Erythroblast (primary cell): ENCODE data around the gene YOD1.
"Not testable (repeated sequence)": the region's sequence is repeated elsewhere in the genome, so short reads cannot be mapped to it uniquely, and the experiment has no call there.

Source experiments
- DNase-seq, 2 experiments: peaks; one replicate each; lab custom pipeline; 2025; lab: John Stamatoyannopoulos, UW
- GATA1 ChIP-seq: IDR thresholded peaks from 2 replicates; pipeline ENCODE4 v1.6.1; 2011; ENCODE audit warnings: low read depth, mild to moderate bottlenecking, control low read depth, low read length, moderate library complexity
- POLR2A ChIP-seq: IDR thresholded peaks from 2 replicates; pipeline ENCODE4 v1.6.1; 2011; ENCODE audit warnings: mild to moderate bottlenecking, low read length

YOD1 gene

GRCh38 chr1:207049514-207049913 is 1.5 kb downstream of the YOD1 start:
- DNase-seq: peak in 1 of 2 experiments; percentile 52
- TF ChIP-seq GATA1 (no peak), POLR2A (no peak)

GRCh38 chr1:207049054-207049453 is 2.0 kb downstream of the YOD1 start:
- DNase-seq: no peak
- TF ChIP-seq GATA1: no peak
- TF ChIP-seq POLR2A: no peak

DNA sequence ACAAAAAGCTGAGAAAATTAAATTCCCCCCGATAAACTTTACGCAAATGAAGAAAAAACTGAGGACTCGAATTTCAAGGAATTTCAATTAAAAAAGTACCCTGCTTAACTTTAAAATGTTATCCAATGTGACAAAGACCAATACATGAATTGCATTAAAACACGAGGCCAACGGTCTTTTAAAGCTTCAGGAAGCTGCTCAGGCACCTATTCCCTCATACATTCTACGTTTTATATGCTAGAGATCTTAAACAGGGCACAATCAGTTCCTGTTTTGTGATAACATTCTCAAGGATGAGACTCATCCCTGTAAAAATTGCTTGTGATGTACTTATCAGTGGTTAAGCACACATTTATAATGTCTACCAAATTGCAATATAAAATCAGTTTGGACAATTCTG is 3.0 kb downstream of the YOD1 start:
- no peak for DNase-seq
- TF ChIP-seq POLR2A: no peak

DNA sequence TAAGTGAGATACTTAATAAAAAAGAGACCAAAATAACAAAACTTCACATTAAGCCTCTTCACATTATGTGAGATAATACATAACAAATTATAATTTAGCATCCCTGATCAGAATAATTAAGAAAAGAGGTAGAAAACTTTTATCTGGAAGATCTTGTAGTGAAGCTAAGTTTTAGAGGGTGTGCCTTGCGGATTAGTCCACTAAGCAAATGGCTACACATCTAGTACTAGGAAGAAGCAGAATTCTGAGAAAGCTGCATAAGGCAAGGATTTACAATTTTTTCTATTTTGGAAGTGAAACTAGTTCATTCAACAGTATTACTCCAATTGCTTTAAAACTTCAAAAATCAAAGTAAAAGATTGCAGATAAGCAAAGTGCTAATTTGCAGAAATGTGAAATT is 3.5 kb downstream of the YOD1 start:
- TF ChIP-seq GATA1 (no peak), POLR2A (no peak)
- DNase-seq: peak; percentile 40 to 41

GRCh38 chr1:207045453-207045852 is 5.6 kb downstream of the YOD1 start:
- DNase-seq: no peak

DNA sequence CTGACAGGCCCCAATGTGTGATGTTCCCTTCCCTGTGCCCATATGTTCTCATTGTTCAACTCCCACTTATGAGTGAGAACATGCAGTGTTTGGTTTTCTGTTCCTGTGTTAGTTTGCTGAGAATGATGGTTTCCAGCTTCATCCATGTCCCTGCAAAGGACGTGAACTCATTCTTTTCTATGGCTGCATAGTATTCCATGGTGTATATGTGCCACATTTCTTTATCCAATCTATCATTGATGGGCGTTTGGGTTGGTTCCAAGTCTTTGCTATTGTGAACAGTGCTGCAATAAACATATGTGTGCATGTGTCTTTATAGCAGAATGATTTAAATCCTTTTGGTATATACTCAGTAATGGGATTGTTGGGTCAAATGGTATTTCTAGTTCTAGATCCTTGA is 9.6 kb downstream of the YOD1 start:
- DNase-seq: not testable (repeated sequence)

More at GRCh38 chr1:207045453-207045852, 5.6 kb downstream of the YOD1 start:
- peak; percentile 15 for TF ChIP-seq POLR2A
- TF ChIP-seq GATA1: no peak

- no peak for DNase-seq
- TF ChIP-seq POLR2A (no peak), GATA1 (no peak)
Measured at GRCh38 chr1:207040181-207040533, 10.9 kb downstream of the YOD1 start.

DNA sequence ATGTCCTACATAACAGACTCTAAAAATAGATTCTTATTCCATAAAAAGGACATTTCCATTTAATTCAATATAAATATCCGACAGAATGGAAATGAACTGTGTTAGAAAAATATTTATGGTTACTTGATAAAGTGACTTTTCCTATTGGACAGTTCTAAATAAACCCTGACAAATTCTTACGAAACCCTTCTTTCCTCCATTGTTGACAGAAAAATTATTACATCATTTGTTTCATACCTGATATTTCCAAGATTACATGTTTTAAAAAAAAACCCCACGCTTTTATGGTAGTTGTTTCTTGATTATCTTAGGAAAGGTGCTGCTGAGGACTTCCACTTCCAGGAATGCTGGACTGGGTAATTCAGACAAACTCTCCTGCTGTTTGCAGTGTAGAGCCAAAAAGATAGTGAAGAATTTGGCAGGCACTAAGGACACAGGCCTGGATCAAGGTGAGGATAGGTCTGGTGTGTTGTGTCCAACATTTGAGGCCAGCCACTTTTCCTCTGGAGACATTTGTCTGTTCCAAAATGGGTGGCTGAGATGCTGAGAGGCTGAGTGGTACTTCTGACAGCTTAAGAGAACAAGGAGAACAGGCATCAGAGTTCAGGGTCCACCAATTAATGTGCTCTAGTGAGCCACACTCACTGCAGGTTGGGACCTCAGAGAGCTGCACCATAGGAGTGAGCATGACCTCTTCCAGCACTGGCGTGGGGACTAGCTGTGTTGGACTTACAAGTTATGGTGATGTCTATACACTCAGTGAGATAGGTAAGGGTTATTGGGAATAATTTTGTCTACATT is 11.4 kb downstream of the YOD1 start:
- no peak for DNase-seq
- TF ChIP-seq POLR2A (no peak), GATA1 (no peak)

- TF ChIP-seq POLR2A: no peak
- TF ChIP-seq GATA1: no peak
- no peak for DNase-seq
Measured at GRCh38 chr1:207036865-207037264, 14.1 kb downstream of the YOD1 start.

GRCh38 chr1:207035877-207036551 is 15.0 kb downstream of the YOD1 start:
- TF ChIP-seq POLR2A (no peak), GATA1 (no peak)
- DNase-seq: no peak

DNA sequence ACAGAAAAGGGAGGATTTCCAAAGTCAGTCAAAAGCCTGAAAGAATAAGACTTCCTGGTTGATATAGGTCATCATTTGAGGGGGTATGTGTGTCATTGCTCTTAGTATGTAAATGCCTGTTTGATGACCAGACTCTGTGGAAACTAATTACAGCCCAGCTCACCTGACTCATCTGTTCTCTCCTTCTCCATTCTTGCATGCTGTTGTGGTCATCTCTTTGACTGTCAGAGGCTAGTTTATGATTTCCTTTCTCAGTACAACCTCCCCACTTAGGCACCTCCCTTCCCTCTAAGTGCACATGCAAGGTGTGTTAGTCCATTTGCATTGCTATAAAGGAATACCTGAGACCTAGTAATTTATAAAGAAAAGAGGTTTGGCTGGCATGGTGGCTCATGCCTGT is 16.0 kb downstream of the YOD1 start:
- DNase-seq: peak in 1 of 2 experiments; percentile 36
- no peak for TF ChIP-seq POLR2A

GRCh38 chr1:207034208-207034607 is 16.8 kb downstream of the YOD1 start:
- DNase-seq: peak in 1 of 2 experiments; percentile 60
- TF ChIP-seq GATA1: no peak
- no peak for TF ChIP-seq POLR2A

GRCh38 chr1:207033302-207033701 is 17.7 kb downstream of the YOD1 start:
- no peak for TF ChIP-seq POLR2A
- no peak for TF ChIP-seq GATA1
- no peak for DNase-seq

GRCh38 chr1:207032528-207033017 is 18.4 kb downstream of the YOD1 start, which contains the start of gene C1orf116:
Gene C1orf116, minus strand, starts transcription at chr1:207032756. Its CDS starts 5,158 bp downstream, at chr1:207027598.
- TF ChIP-seq GATA1: no peak
- no peak for TF ChIP-seq POLR2A
- DNase-seq: peak in 1 of 2 experiments; percentile 35

GRCh38 chr1:207031632-207032264 is 19.3 kb downstream of the YOD1 start:
- TF ChIP-seq POLR2A: no peak
- no peak for TF ChIP-seq GATA1
- no peak for DNase-seq
